GM23338 (cell line): Measurements from ENCODE around the gene PTPRN2. TPM values are rescaled to one million over a fixed set of nuclear protein-coding genes. Genes with fewer than 3 reads are reported as not detected.

Experiments used
- ATAC-seq: fragments of 200-7000 bp; cut with Tn5 transposase; 3 replicates; pipeline ENCODE4 v1.9.1; 2020
- DNase-seq: peaks from one replicate; pipeline ENCODE4 v3.0.0-alpha.2; 2015; ENCODE audit warnings: low spot score
- H2AFZ ChIP-seq: fragments of 200-600 bp; sonication (generic); 2 replicates; pipeline ENCODE4 v1.8.0; 2016; ENCODE audit warnings: antibody characterized with exemption, mild to moderate bottlenecking, moderate library complexity
- H3F3A ChIP-seq: fragments of 200-600 bp; sonication (generic); replicated peaks from 2 replicates; pipeline ENCODE4 v1.8.0; 2017; ENCODE audit warnings: antibody characterized with exemption, mixed run types, low read depth
- H3K27ac ChIP-seq: fragments of 200-600 bp; sonication (generic); 2 replicates; pipeline ENCODE4 v1.6.1; 2016; ENCODE audit warnings: low read depth
- H3K27me3 ChIP-seq: fragments of 200-600 bp; sonication (generic); 2 replicates; pipeline ENCODE4 v1.8.0; 2016; ENCODE audit warnings: mild to moderate bottlenecking, mixed run types, moderate library complexity; ENCODE audit not compliant: insufficient read depth
- H3K36me3 ChIP-seq: fragments of 200-600 bp; sonication (generic); 2 replicates; pipeline ENCODE4 v1.8.0; 2016; ENCODE audit warnings: mild to moderate bottlenecking; ENCODE audit not compliant: insufficient read depth
- H3K4me1 ChIP-seq: fragments of 200-600 bp; sonication (generic); 2 replicates; pipeline ENCODE4 v1.8.0; 2016; ENCODE audit warnings: mild to moderate bottlenecking, moderate library complexity; ENCODE audit not compliant: insufficient read depth
- H3K4me2 ChIP-seq: fragments of 200-600 bp; sonication (generic); 2 replicates; pipeline ENCODE4 v1.7.1; 2017; ENCODE audit warnings: mixed run types
- H3K4me3 ChIP-seq: fragments of 200-600 bp; sonication (generic); 2 replicates; pipeline ENCODE4 v1.6.1; 2016; ENCODE audit warnings: mixed run types
- H3K79me2 ChIP-seq: fragments of 200-600 bp; sonication (generic); replicated peaks from 2 replicates; pipeline ENCODE4 v1.8.0; 2017; ENCODE audit warnings: mild to moderate bottlenecking; ENCODE audit not compliant: insufficient read depth
- H3K9me2 ChIP-seq: fragments of 200-600 bp; sonication (generic); 2 replicates; pipeline ENCODE4 v1.8.0; 2017; ENCODE audit not compliant: insufficient read depth
- H4K20me1 ChIP-seq: fragments of 200-600 bp; sonication (generic); replicated peaks from 2 replicates; pipeline ENCODE4 v1.8.0; 2017; ENCODE audit warnings: mild to moderate bottlenecking; ENCODE audit not compliant: insufficient read depth
- H3K27ac Mint-ChIP-seq: 2 replicates; pipeline ENCODE4 v1.8.0; 2020; ENCODE audit warnings: inconsistent platforms, mild to moderate bottlenecking, moderate library complexity, mixed read lengths
- H3K27me3 Mint-ChIP-seq: 3 replicates; pipeline ENCODE4 v1.8.0; 2022; ENCODE audit warnings: low read depth, mild to moderate bottlenecking, moderate library complexity, mixed read lengths, inconsistent platforms; ENCODE audit not compliant: insufficient read depth, poor library complexity
- H3K36me3 Mint-ChIP-seq: 3 replicates; pipeline ENCODE4 v1.8.0; 2021; ENCODE audit warnings: low read depth, mild to moderate bottlenecking, inconsistent platforms, moderate library complexity, mixed read lengths
- H3K4me1 Mint-ChIP-seq: 3 replicates; pipeline ENCODE4 v1.8.0; 2020; ENCODE audit warnings: mild to moderate bottlenecking, inconsistent platforms, mixed read lengths
- H3K4me3 Mint-ChIP-seq: 3 replicates; pipeline ENCODE4 v1.8.0; 2021; ENCODE audit warnings: moderate library complexity, mild to moderate bottlenecking, inconsistent platforms, mixed read lengths
- H3K9me3 Mint-ChIP-seq: 3 replicates; pipeline ENCODE4 v1.8.0; 2020; ENCODE audit warnings: moderate library complexity, mild to moderate bottlenecking, inconsistent platforms, mixed read lengths
- CREB1 ChIP-seq: fragments of 250-450 bp; sonication (Bioruptor Pico); IDR thresholded peaks from 2 replicates; pipeline ENCODE4 v1.5.0; 2020; ENCODE audit warnings: low read depth, mild to moderate bottlenecking, moderate library complexity
- EZH2 ChIP-seq: fragments of 200-600 bp; sonication (generic); IDR thresholded peaks from one replicate; pipeline ENCODE4 v1.8.0; 2017; ENCODE audit warnings: antibody characterized with exemption, mild to moderate bottlenecking, low read depth; ENCODE audit not compliant: unreplicated experiment
- EZH2phosphoT487 ChIP-seq: fragments of 200-600 bp; sonication (generic); IDR thresholded peaks from one replicate; pipeline ENCODE4 v1.8.1; 2018; ENCODE audit warnings: antibody characterized with exemption; ENCODE audit not compliant: unreplicated experiment
- JUNB ChIP-seq: IDR thresholded peaks from one replicate; pipeline ENCODE4 v1.6.1; 2016; ENCODE audit warnings: antibody characterized with exemption; ENCODE audit not compliant: unreplicated experiment
- NANOG ChIP-seq: IDR thresholded peaks from 2 replicates; pipeline ENCODE4 v1.6.1; 2016; ENCODE audit warnings: antibody characterized with exemption, borderline replicate concordance
- POLR2AphosphoS5 ChIP-seq: IDR thresholded peaks from 2 replicates; pipeline ENCODE4 v1.6.1; 2016; ENCODE audit warnings: antibody characterized with exemption, low read depth
- REST ChIP-seq: IDR thresholded peaks from one replicate; pipeline ENCODE4 v1.6.1; 2018; ENCODE audit warnings: antibody characterized with exemption; ENCODE audit not compliant: unreplicated experiment
- STAT1 ChIP-seq: IDR thresholded peaks from one replicate; pipeline ENCODE4 v1.6.1; 2016; ENCODE audit warnings: antibody characterized with exemption; ENCODE audit not compliant: unreplicated experiment
- ZNF114 ChIP-seq: fragments of 250-450 bp; sonication (Bioruptor Pico); IDR thresholded peaks from 2 replicates; pipeline ENCODE4 v1.5.0; 2020; ENCODE audit warnings: mild to moderate bottlenecking, moderate library complexity
- ZNF331 ChIP-seq: fragments of 250-450 bp; sonication (Bioruptor Pico); IDR thresholded peaks from 2 replicates; pipeline ENCODE4 v1.5.0; 2020; ENCODE audit warnings: low read depth, mild to moderate bottlenecking, moderate library complexity
- polyA plus RNA-seq: library from polyadenylated mRNA; unstranded; fragments of >200 nt; fragmentation: Nextera tagmentation; extraction: Ambion mirVana; gene quantifications from 2 replicates; pipeline ENCODE4 v1.2.1, GENCODE V29; 2016
- total RNA-seq: library from RNA; depleted of rRNA; stranded (reverse); fragments of >200 nt; shearing (Covaris generic); gene quantifications from 2 replicates; pipeline ENCODE4 v1.2.3, GENCODE V29; 2014
- TF ChIP-seq, protein P1 (sequence below): IDR thresholded peaks from 2 replicates; pipeline ENCODE4 v1.6.1; 2016; ENCODE audit warnings: antibody characterized with exemption
- TF ChIP-seq, protein P2 (sequence below), 2 experiments: fragments of 200-600 bp in 1 of 2; sonication (generic) in 1 of 2; conservative IDR thresholded peaks; 2 replicates each; pipeline versions ENCODE4 v1.5.1 to v1.6.1; 2016 to 2017; ENCODE audit warnings: antibody characterized with exemption in 2 of 2, low read depth in 2 of 2, mild to moderate bottlenecking in 2 of 2, moderate library complexity in 1 of 2

PTPRN2 gene
- total and polyA plus RNA-seq, 2 experiments from 2014 or later = 0.87 to 4.0 TPM

DNA sequence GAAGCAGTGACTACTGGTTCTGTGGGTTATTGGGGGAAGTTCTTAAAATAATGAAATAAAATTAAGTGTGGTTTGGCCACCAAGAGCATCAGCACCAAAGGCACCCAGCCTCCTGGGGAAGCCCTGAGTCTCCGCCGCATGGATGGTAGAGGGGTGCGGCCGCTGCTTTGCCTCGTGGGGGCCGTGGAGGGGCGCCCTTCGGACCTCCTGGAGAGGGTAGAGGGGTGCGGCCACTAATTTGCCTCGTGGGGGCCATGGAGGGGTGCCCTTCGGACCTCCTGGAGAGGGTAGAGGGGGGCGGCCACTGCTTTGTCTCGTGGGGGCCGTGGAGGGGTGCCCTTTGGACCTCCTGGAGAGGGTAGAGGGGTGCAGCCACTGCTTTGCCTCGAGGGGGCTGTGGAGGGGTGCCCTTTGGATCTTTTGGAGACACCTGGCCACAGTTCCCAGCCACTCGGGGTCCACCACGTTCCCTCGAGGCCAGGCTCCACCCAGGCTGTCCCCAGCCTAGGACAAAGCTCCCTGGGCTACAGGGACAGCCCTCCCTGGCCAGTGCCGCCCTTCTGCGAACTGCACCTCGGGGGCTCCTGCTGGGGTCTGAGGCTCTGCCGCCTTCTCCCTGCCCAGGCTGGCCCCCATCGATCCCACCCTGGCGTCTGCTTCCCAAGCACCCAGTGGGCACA lies 535.1 kb downstream of the PTPRN2 start (continued):
- TF ChIP-seq, protein P1, sequence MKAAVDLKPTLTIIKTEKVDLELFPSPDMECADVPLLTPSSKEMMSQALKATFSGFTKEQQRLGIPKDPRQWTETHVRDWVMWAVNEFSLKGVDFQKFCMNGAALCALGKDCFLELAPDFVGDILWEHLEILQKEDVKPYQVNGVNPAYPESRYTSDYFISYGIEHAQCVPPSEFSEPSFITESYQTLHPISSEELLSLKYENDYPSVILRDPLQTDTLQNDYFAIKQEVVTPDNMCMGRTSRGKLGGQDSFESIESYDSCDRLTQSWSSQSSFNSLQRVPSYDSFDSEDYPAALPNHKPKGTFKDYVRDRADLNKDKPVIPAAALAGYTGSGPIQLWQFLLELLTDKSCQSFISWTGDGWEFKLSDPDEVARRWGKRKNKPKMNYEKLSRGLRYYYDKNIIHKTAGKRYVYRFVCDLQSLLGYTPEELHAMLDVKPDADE = no peak
- TF ChIP-seq REST = no peak
- TF ChIP-seq ZNF114 = no peak
- TF ChIP-seq, protein P2, sequence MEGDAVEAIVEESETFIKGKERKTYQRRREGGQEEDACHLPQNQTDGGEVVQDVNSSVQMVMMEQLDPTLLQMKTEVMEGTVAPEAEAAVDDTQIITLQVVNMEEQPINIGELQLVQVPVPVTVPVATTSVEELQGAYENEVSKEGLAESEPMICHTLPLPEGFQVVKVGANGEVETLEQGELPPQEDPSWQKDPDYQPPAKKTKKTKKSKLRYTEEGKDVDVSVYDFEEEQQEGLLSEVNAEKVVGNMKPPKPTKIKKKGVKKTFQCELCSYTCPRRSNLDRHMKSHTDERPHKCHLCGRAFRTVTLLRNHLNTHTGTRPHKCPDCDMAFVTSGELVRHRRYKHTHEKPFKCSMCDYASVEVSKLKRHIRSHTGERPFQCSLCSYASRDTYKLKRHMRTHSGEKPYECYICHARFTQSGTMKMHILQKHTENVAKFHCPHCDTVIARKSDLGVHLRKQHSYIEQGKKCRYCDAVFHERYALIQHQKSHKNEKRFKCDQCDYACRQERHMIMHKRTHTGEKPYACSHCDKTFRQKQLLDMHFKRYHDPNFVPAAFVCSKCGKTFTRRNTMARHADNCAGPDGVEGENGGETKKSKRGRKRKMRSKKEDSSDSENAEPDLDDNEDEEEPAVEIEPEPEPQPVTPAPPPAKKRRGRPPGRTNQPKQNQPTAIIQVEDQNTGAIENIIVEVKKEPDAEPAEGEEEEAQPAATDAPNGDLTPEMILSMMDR (conservative IDR thresholded peaks at IDR 0.05; ENCODE audit: low read depth in 2 of 2) = no peak

- no peaks in the 10 kb centered on the region for H4K20me1 ChIP-seq
- H3K27ac ChIP-seq = no peak overlapping the region
- Mint-ChIP-seq H3K36me3 (peaks cover 46% of the 10 kb centered on the region), H3K4me1 (no peaks in the 10 kb centered on the region), H3K27ac (no peak overlapping the region), H3K4me3 (no peak overlapping the region), H3K9me3 (no peaks in the 10 kb centered on the region; the same call in none of the 3 replicates), H3K27me3 (peaks cover 10% of the 10 kb centered on the region)
- no peaks in the 10 kb centered on the region for H3K9me2 ChIP-seq
- no peaks in the 10 kb centered on the region for H3K79me2 ChIP-seq
- H3F3A ChIP-seq = no peaks in the 10 kb centered on the region
- H3K36me3 ChIP-seq = no peaks in the 10 kb centered on the region; the same call in 1 of the 2 replicates
- no peaks in the 10 kb centered on the region for H3K4me1 ChIP-seq
- H2AFZ ChIP-seq = no peak overlapping the region
- H3K4me2 ChIP-seq = no peak overlapping the region
- DNase-seq (no peak), ATAC-seq (no peak)
- H3K4me3 ChIP-seq = no peak overlapping the region
- no peaks in the 10 kb centered on the region for H3K27me3 ChIP-seq
- TF ChIP-seq, protein P2 (conservative IDR thresholded peaks at IDR 0.05; ENCODE audit: low read depth in 2 of 2) = no peak
- TF ChIP-seq ZNF331 (CRISPR knock-in tag) (no peak), ZNF114 (no peak), NANOG (no peak), CREB1 (no peak), EZH2phosphoT487 (no peak), REST (no peak), JUNB (no peak), POLR2AphosphoS5 (no peak), EZH2 (no peak), STAT1 (no peak)
- TF ChIP-seq, protein P1 = no peak
Measured at GRCh38 chr7:158051776-158052175, 535.8 kb downstream of the PTPRN2 start.
